Subcutaneous abdominal adipose tissue (tissue), 5 donors: ENCODE results near the gene BDH1.
"Not testable (repeated sequence)": the region's sequence is repeated elsewhere in the genome, so short reads cannot be mapped to it uniquely, and the experiment has no call there.

Experiments used
- H3K27ac ChIP-seq: one replicate; pipeline ENCODE4 v1.7.0; 2013; ENCODE audit warnings: low read depth, mild to moderate bottlenecking, inconsistent platforms, low read length, moderate library complexity
- H3K27me3 ChIP-seq, 5 donors: one replicate each; pipeline ENCODE4 v1.7.0; 2013; ENCODE audit warnings: low read length in 5 of 5, inconsistent platforms in 1 of 5; ENCODE audit not compliant: control insufficient read depth in 5 of 5, insufficient read depth in 4 of 5
- H3K36me3 ChIP-seq, 5 donors: one replicate each; pipeline ENCODE4 v1.7.0; 2013; ENCODE audit warnings: low read length in 5 of 5; ENCODE audit not compliant: control insufficient read depth in 5 of 5, insufficient read depth in 5 of 5
- H3K4me1 ChIP-seq, 5 donors: one replicate each; pipeline ENCODE4 v1.7.0; 2013; ENCODE audit warnings: low read length in 5 of 5, mild to moderate bottlenecking in 3 of 5, moderate library complexity in 1 of 5; ENCODE audit not compliant: control insufficient read depth in 5 of 5, insufficient read depth in 5 of 5
- H3K4me3 ChIP-seq, 5 donors: one replicate each; pipeline ENCODE4 v1.7.0; 2013; ENCODE audit warnings: low read length in 5 of 5, low read depth in 1 of 5
- H3K9ac ChIP-seq, 5 donors: one replicate each; pipeline ENCODE4 v1.7.0; 2013; ENCODE audit warnings: low read length in 5 of 5, mild to moderate bottlenecking in 4 of 5, moderate library complexity in 3 of 5
- H3K9me3 ChIP-seq, 5 donors: one replicate each; pipeline ENCODE4 v1.7.0; 2013; ENCODE audit warnings: low read length in 5 of 5; ENCODE audit not compliant: control insufficient read depth in 5 of 5
- donor health status: healthy.
- donor health status: healthy.
- donor health status: healthy.
- donor health status: healthy.
- donor health status: healthy.

Gene BDH1

DNA sequence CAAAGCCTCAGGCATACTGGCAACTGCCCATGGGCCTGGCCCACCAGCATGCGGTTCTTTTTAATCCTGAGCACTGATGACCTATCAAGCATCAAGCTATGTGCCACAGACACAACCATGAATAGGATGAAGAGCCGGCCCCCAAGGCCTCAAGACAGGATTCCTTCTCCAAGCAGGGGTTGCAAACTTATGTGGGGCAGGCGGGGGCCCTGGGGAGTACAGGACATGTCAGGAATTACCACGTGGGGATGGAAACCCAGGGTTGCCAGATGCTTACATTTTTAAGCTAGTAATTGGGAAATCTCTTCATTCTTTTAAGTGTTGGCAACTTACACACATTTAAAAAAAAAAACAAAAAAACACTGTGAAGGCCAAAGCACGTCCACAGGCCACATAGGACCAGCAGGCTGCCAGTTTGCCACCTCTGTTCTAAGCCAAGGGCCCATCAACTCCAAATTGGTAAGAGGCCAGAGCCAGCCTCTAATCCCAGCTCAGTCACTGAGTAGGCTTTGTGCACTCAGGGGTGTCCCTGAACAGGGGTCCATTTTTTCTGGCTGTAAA lies 32.8 kb downstream of the BDH1 start:
- Histone ChIP-seq H3K4me1 (peaks cover 13 to 44% (median 42%) of the 10 kb centered on the region in 5 donors), H3K4me3 (peak overlapping the region in 1 of 5 donors; percentile 9), H3K27me3 (peaks cover 0 to 5% (median 0%) of the 10 kb centered on the region in 5 donors), H3K9ac (no peak overlapping the region), H3K27ac (no peak overlapping the region), H3K36me3 (no peaks in the 10 kb centered on the region), H3K9me3 (no peaks in the 10 kb centered on the region)

DNA sequence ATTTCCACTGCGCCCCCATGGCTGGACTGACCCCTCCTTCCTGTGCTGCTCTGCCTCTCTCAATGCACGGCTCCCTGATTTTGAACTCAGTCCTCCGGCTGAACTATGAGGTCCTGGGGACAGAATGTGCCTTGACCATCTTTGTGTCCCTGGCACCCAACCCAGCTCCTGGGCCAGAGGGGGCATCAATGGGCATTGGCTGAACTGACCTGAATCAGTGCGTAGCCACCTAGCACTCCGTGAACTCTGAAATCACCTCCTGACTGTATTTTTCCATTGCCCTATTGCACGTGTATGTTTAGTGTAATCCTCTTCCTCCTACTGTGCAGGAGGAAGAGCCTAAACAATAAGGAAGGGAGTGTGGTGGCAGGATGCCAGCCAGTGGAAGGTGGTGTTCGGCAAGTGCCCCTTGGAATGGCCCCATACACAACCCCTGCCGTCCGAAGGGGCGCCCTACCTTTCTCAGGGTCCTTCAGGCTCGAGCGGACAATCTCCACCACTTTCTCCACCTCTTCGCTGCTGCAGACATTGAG lies 33.5 kb downstream of the BDH1 start:
- peaks cover 0 to 5% (median 0%) of the 10 kb centered on the region in 5 donors for H3K27me3 ChIP-seq
- H3K9me3 ChIP-seq = no peaks in the 10 kb centered on the region
- H3K4me1 ChIP-seq = peaks cover 13 to 44% (median 42%) of the 10 kb centered on the region in 5 donors
- no peak overlapping the region for H3K27ac ChIP-seq
- no peaks in the 10 kb centered on the region for H3K36me3 ChIP-seq
- H3K9ac ChIP-seq = no peak overlapping the region
- H3K4me3 ChIP-seq = peak overlapping the region in 1 of 5 donors; percentile 9

DNA sequence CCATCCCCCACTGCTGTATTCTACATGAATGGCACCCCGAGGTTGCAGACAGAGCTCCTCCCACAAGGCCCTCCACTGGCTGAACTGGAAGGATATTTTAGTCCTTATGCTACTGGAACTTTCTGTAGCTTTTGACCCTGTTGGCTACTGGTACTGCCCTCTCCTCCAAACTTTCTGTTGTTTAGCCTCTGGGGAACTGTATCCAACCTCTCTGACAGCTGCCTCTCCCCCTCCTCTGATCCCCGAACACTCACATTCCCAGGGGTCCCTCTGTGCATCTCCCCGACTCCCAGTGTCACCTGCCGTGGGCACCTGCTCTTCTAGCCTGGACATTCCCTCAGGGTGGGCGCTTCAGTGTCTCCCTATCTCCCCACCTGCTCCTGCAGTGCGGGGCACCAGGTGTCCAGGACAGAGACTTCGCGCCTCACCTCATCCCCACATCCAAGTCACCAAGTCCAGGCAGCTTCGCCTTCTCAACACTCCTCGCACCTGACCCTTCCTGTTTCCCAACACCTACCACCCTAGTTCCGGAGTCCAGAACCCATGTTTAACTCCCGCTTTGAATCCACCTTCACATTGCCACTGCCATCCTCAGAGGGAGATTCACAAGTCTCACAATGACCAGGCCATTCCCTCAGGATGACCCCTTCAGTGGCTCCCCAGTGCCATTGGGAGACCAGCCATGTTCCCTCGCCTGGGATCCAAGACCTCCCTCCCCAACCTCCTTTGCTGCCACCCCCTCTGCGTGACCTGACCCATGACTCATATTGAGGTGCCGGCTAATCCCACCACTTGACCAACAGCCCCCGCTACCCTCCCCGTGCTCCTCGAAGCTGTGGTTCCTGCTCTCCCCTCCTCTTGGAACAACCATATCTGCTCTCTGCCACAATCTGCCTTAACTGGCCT lies 34.2 kb downstream of the BDH1 start:
- no peak overlapping the region for H3K9ac ChIP-seq
- peaks cover 0 to 5% (median 0%) of the 10 kb centered on the region in 5 donors for H3K27me3 ChIP-seq
- no peak overlapping the region for H3K27ac ChIP-seq
- peaks cover 13 to 46% (median 42%) of the 10 kb centered on the region in 5 donors for H3K4me1 ChIP-seq
- H3K36me3 ChIP-seq = no peaks in the 10 kb centered on the region
- H3K9me3 ChIP-seq = no peaks in the 10 kb centered on the region
- peak overlapping the region in 2 of 5 donors; percentile 2 to 37 for H3K4me3 ChIP-seq

DNA sequence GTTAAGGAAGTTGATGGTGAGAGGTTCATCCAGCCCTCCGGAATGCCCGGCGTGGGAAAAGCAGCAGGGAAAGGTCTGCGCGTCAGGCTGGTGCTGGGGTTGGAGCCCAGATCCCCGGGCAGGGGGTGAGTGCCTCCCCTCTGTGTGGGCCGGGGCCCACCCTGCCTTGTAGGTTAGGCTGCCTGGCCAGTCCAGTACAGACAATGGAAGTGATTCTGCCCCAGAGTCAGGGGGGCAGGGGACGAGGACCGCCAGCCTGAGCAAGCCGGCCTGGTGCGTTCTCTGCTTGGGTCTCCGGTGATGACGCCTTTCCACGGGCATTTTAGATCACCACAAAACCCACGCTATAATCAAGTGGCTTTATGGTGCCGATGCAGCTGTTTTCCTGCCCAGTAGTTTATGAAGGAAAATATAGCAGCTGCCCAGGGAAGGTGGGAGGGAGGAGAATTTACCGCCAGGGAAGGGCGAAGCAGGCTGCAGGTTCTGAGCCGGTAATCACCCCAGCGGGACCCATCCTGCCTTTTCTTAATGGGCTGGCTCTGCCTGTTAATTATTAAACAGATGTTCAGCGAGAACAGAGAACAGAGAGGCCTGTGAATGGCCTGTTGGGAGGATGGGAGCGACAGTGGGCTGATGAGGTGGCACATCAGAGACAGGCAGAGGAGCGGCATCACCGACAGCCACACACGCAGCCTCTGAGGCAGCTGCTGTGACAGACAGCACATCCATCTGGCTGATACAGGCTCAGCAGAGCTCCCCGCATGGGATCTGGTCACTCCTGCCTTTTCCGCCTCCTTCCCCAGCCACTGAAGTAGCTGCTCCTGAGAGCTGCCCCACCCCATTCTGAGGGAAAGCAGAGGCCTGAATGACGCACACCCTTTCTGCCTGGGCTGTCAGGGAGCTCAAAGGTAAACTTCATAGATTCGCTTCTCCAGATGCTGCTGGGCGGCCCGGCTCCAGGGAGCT lies 35.2 kb downstream of the BDH1 start:
- H3K4me3 ChIP-seq = peak overlapping the region in 2 of 5 donors; percentile 2 to 37
- peak overlapping the region in 2 of 5 donors; percentile 28 to 35 for H3K9ac ChIP-seq
- H3K9me3 ChIP-seq = no peaks in the 10 kb centered on the region
- H3K4me1 ChIP-seq = peaks cover 13 to 47% (median 42%) of the 10 kb centered on the region in 5 donors
- no peak overlapping the region for H3K27ac ChIP-seq
- H3K27me3 ChIP-seq = peaks cover 0 to 2% (median 0%) of the 10 kb centered on the region in 5 donors
- no peaks in the 10 kb centered on the region for H3K36me3 ChIP-seq

DNA sequence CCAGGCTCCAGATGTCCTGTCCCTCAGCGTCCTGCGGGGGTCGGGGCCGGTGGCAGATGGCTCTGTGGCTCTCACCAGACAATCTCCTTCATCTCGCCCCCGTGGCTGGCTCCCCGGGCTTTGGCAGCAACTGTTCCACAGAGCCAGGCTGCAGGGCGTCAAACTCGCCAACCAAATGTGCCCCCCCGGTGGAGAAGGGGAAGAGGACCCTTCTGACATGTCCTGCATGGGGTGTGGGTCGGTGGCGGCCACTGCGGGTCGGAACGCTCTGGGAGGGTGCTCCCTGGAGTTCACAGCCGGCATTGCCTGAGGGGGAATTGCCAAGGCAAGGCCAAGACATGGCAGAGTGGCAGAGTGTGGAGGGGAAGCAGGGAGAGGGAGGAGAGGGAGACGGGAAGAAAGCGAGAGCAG lies 36.0 kb downstream of the BDH1 start:
- Histone ChIP-seq H3K4me1 (peaks cover 13 to 47% (median 42%) of the 10 kb centered on the region in 5 donors), H3K27me3 (no peaks in the 10 kb centered on the region), H3K9me3 (no peaks in the 10 kb centered on the region), H3K36me3 (no peaks in the 10 kb centered on the region), H3K27ac (no peak overlapping the region), H3K9ac (no peak overlapping the region), H3K4me3 (no peak overlapping the region)

DNA sequence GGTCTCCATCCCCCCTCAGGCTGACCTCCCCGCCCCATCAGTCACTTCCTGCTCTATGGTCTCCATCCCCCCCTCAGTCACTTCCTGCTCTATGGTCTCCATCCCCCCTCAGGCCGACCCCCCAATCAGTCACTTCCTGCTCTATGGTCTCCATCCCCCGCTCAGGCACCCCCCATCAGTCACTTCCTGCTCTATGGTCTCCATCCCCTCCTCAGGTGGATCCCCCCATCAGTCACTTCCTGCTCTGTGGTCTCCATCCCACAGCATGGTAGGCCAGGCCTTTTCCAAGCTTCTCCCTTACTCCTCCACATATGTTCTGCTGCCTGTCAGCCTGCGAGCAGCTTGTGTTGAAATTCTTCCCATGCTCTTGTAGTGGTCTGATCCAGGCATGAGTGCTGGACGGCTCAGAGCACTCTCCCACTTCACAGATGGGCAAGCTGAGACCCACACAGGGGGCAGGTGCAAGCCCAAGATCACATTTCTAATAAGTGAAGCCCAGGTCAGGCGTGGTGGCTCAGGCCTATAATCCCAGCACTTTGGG lies 36.8 kb downstream of the BDH1 start:
- Histone ChIP-seq H3K9me3 (no peaks in the 10 kb centered on the region), H3K9ac (no peak overlapping the region), H3K4me3 (no peak overlapping the region), H3K27me3 (no peaks in the 10 kb centered on the region), H3K4me1 (peaks cover 12 to 42% (median 39%) of the 10 kb centered on the region in 5 donors), H3K27ac (no peak overlapping the region), H3K36me3 (no peaks in the 10 kb centered on the region)

DNA sequence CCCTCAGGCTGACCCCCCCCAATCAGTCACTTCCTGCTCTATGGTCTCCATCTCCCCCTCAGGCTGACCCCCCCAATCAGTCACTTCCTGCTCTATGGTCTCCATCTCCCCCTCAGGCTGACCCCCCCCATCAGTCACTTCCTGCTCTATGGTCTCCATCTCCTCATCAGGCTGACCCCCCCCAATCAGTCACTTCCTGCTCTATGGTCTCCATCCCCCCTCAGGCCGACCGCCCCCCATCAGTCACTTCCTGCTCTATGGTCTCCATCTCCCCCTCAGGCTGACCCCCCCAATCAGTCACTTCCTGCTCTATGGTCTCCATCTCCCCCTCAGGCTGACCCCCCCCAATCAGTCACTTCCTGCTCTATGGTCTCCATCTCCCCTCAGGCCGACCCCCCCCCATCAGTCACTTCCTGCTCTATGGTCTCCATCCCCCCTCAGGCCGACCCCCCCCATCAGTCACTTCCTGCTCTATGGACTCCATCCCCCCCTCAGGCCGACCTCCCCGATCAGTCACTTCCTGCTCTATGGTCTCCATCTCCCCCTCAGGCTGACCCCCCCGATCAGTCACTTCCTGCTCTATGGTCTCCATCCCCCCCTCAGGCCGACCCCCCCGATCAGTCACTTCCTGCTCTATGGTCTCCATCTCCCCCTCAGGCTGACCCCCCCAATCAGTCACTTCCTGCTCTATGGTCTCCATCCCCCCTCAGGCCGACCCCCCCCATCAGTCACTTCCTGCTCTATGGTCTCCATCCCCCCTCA lies 37.7 kb downstream of the BDH1 start:
- H3K9me3 ChIP-seq, H3K36me3 ChIP-seq, H3K4me3 ChIP-seq, H3K27ac ChIP-seq, H3K9ac ChIP-seq, H3K27me3 ChIP-seq: not testable (repeated sequence)
- peaks cover 8 to 34% (median 30%) of the 10 kb centered on the region in 5 donors for H3K4me1 ChIP-seq

DNA sequence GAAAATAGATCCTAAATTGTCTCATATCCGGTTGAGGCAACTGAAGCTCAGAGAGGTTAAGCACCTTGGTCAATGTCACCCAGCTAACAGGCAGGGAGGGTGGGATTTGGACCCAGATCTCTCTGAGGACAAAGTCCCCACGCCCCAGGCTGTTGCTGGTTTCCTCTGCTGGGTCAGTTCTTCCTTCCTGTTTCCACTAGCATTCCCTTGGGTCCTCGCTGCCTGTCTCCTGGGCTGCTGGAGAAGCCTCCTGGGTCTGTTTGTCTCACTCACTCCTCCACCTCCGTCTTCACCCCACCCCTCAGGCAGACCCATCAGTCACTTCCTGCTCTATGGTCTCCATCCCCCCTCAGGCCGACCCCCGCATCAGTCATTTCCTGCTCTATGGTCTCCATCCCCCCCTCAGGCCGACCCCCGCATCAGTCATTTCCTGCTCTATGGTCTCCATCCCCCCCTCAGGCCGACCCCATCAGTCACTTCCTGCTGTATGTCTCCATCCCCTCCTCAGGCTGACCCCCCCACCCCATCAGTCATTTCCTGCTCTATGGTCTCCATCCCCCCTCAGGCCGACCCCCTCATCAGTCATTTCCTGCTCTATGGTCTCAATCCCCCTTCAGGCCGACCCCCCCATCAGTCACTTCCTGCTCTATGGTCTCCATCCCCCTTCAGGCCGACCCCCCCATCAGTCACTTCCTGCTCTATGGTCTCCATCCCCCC lies 38.7 kb downstream of the BDH1 start:
- peaks cover 2 to 25% (median 20%) of the 10 kb centered on the region in 5 donors for H3K4me1 ChIP-seq
- H3K9me3 ChIP-seq, H3K4me3 ChIP-seq, H3K9ac ChIP-seq, H3K27ac ChIP-seq, H3K36me3 ChIP-seq, H3K27me3 ChIP-seq: not testable (repeated sequence)
